Fibroblast of the conjunctiva (primary cell): ENCODE data around the gene FOXF2.

Experiments
- DNase-seq: peaks from one replicate; pipeline ENCODE4 v3.0.0-alpha.2; 2010; ENCODE audit warnings: low read depth

Gene FOXF2

GRCh38 chr6:1378065-1379016 is 11.0 kb upstream of the FOXF2 start:
- no peak for DNase-seq

- DNase-seq: no peak
These were observed 10.2 kb upstream of the FOXF2 start for GRCh38 chr6:1379017-1379787.

- no peak for DNase-seq
These were observed 9.6 kb upstream of the FOXF2 start for GRCh38 chr6:1379788-1380147.

GRCh38 chr6:1380625-1381427 is 8.6 kb upstream of the FOXF2 start:
- DNase-seq: no peak

- no peak for DNase-seq
These were observed 7.7 kb upstream of the FOXF2 start for GRCh38 chr6:1381481-1382330.

- no peak for DNase-seq
These were observed 7.0 kb upstream of the FOXF2 start for GRCh38 chr6:1382331-1382882.

- DNase-seq: no peak
These were observed 6.3 kb upstream of the FOXF2 start for GRCh38 chr6:1382883-1383728.

- DNase-seq: no peak
These were observed 5.4 kb upstream of the FOXF2 start for GRCh38 chr6:1383729-1384548.

- no peak for DNase-seq
These were observed 4.7 kb upstream of the FOXF2 start for GRCh38 chr6:1384549-1385128.

- DNase-seq: no peak
These were observed 4.0 kb upstream of the FOXF2 start for GRCh38 chr6:1385129-1386037.

- no peak for DNase-seq
These were observed 3.2 kb upstream of the FOXF2 start for GRCh38 chr6:1386038-1386709.

- DNase-seq: no peak
These were observed 1.9 kb upstream of the FOXF2 start for GRCh38 chr6:1387538-1387875.

- no peak for DNase-seq
These were observed 1.3 kb upstream of the FOXF2 start for GRCh38 chr6:1387876-1388629.

- no peak for DNase-seq
These were observed 577 bp upstream of the FOXF2 start for GRCh38 chr6:1388630-1389368.

GRCh38 chr6:1390133-1390945 is 963 bp downstream of the FOXF2 start:
- no peak for DNase-seq
